NCI-H1694 (cell line): ENCODE data around the gene EFEMP2.
A peak's percentile ranks its signal among the peaks of the same experiment; 100 is the strongest.

Experiments
- DNase-seq: peaks from one replicate; lab custom pipeline; 2025; lab: John Stamatoyannopoulos, UW

EFEMP2 gene

DNA sequence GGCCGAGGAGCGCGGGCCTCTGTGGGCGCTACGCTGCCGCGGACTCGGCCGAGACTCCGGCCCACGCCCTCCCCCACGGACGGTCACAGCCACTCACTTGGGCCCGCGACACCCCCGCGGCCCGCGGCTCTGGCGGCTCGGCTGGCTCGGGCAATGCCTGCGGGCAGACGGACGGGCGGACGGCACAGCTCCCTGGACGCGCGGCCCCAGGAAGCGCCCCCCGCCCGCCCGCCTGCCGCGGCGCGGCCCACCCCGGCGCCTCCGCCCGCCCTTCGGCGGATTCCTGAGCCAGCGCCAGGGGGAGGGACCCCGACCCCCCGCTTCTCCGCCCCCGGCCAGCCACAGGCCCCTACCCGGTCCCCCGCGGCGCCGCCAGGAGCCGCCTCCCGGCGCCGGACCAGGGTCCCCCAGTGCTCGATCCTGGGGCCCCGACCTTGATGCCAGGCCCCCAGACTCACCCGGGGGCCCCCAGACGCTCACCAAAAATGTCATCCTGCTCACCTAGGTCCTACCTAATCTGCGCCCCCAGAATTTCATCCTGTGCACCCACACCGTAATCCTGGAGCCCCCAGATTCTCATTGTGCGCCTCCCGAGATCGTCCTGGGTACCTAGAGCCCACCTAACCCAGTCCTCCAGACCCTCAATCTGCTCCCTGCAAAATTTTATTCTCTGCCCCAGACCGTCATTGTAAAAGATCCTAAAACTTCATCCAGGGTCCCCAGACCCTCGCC lies at the start of gene EFEMP2:
TSS of gene EFEMP2 (minus strand) at position 215 of the 732 bp plus-strand sequence. CDS start 446 bp downstream, outside the sequence.
- DNase-seq: no peak

- DNase-seq: no peak
Measured at GRCh38 chr11:65921876-65922275, 49.3 kb upstream of the EFEMP2 start.

DNA sequence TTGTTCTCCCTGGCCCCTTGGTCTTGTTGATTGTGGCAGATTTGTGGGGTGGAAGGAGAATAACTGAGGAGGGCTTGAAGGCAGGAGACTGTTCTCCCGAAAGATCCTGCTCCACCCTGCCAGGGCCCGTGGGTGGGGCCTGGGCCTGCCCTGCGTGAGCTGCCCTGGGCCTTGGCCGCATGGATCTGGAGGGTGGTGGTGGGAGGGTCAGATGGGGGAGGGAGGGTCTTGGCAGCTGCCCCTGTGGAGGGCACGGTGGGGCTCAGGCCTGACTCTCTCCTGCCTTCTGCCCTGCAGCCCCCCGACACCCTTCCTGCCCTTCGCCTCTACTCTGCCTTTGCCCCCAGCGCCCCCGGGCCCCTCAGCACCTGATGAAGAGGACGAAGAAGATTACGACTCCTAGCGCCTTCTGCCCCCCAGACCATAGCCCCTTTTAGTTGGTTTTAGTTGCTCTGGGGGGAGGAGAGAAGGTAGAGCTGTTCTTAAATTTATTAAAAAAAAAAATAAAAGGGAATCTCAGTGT lies 48.5 kb upstream of the EFEMP2 start:
- DNase-seq: no peak

- no peak for DNase-seq
Measured at GRCh38 chr11:65920372-65920802, 47.8 kb upstream of the EFEMP2 start.

- DNase-seq: no peak
Measured at GRCh38 chr11:65919573-65920371, 47.2 kb upstream of the EFEMP2 start.

- DNase-seq: peak; percentile 85
Measured at GRCh38 chr11:65919141-65919572, 46.6 kb upstream of the EFEMP2 start, which contains the start of gene DRAP1. TSS of gene DRAP1 (plus strand) at chr11:65919426. CDS start at chr11:65919502, 76 bp downstream.

DNA sequence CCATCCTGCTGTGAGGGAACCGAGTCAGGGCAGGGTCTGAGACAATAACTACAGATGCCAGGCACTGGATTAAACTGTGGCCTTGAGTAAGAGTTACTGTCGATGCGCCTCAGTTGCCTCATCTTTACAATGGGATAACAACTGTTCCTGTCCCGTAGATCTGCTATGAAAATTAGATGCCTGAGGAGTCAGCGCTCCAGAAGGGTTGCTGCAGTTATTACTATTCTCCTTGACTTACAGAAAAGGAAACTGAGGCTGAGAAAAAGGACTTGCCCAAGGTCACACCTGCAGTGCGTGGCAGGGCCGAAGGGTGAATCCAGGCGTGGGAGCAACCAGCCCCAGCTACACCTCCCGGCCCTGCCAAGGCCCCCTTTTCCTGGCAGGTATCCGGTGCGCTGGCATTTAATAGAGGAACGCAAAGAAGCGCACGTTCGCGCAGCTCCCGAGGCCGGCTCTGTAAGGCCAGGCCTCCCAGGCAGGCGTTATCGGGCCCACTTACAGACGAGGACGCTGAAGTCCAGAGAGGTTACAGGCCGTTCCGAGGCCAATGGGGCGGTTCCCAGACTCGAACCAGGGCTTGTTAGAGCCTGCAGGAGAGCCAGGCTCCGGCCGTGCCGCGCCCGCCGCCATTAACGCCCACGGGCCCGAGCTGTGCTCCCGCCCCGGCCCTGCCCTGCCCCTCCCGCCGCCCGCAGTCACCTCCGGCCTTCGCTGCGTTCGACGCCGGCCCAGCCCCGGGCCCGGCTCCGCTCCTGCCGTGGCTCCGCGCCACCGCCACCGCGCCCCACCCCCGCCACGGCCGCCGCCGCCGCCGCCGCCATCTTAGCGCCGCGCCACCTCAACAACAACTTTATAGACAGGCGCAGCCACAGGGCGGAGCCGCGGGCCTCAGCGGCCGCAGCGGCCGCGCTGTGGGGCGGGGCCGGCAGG lies 45.9 kb upstream of the EFEMP2 start, which contains the start of gene C11orf68:
TSS of gene C11orf68 (minus strand) at position 852 of the 930 bp plus-strand sequence. CDS start at position 821, 31 bp downstream.
- DNase-seq: no peak

DNA sequence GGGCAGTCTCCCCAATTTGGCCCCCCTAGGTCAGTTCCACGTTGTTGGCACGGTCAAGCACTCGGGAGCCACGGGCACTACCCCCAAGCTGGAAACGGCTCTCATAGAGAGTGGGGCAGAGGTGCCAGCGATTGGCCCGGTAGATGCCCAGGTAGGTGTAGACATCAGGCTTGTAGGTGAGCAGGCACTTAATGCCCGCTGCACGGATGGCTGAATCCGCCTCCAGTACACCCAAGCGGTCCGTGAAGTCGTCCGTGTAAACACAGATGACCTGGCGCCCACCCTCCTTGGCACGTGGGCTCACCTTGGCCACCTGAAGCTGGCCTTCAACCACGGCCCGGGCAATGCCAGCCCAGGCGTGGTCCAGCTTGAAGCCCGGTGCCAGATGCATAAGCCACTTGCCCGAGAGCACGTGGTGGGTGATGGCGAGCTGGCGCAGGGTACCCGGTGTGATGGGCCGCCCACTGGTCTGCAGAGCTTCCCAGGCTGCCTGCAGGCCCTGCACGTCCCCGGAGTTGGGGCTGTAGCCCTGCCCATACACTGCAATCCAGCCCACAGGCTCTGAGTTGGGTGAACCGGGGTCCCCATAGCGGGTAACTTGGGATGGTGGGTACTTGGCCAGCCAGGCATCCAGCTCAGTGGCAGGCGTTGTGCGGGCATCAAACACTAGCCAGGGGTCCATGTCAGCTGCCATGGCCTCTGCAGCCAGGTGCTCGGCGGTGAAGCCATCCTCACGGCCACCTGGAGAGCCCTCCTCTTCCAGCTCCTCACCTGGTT lies 45.0 kb upstream of the EFEMP2 start:
- no peak for DNase-seq

- no peak for DNase-seq
Measured at GRCh38 chr11:65917077-65917433, 44.5 kb upstream of the EFEMP2 start.

DNA sequence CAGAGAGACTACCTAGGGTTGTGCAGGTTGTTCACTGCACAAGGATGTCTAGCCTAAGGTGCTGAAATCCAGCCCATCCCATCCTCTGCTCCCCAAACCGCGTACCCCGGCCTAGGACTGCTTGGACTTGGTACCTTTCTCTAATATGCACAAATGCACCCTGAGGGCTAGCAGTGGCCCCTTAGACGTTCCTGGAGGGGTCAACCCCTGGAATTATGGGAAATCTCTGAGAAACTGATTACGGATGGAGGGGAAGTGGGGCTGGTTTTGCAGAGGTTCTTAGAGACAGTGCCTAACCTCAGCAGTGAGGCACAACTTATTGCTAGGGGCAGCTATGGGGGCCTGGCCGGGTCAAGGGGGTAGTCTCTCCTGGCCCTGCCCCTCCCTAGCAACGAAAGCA lies 43.8 kb upstream of the EFEMP2 start:
- no peak for DNase-seq

DNA sequence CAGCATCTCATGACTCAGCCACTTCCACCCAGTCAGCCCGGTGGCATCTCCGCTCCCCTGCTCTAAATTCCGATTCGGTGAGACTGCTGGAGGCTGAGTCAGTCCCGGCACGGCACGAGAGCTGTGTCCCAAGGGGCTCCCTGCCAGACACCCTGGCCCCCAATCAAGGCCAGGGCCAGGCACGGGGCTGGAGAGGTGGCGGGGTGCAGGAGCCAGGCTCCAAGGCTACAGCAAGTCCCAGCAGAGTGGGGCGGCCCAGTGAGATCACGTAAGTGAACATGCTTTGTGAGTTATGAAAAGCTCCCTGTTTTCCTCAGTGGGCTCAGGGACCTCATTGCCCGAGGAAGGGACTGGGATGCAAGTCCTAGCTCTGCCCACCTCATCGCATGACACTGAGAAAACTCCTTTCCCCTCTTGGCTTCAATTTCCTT lies 43.2 kb upstream of the EFEMP2 start:
- DNase-seq: no peak

DNA sequence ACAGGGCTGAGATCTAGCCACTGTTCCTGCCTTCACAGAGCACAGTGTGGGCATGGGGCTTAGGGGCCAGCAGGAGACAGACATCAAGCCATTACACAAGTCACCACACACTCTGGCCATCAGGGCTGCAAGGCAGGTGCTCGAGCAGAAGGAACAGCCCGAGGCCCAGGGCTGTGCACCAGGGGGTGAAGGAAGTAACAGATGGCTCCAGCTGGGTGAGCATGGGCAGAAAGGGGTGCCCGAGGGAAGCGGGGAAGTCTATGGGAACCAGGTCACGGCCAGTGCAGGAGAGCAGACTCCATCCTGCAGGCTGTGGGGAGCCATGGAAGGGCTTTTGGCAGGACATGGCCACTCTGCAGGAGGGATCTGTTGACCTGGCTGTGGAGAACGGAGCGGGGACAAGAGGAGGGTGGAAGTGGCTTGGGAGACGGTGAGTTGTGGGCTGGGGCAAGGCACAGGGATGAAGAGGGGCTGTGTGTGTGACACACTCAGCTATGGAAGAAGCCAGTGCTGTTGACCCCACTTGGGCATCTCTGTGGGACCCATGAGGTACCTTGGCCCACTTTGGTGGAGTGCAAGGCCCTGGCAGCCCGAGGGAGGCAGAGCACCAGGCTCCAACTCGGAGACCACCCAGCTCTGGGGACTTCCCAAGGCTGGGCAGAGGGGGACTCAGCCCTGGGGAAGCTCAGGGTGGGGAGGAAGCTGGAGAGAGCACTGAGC lies 42.7 kb upstream of the EFEMP2 start:
- no peak for DNase-seq

DNA sequence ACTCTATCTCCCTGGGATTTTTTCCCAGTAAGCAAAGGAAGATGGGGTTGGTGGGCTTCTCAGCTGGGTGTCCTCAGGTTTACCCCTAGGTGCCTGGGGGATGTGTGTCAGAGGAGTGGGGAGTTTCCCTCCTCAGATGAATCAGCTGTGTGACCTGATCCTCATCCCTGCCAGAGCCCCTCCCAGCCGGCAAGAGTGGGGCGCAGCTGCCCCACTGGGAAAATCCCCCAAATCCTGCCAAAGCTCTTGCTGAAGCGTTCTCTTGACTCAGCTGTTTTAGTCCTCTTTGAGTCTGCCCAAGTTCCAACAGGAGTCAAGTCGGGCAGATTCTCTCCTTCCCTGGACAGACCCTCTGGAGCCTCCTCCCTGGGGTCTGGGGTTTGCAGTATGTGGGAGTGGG lies 40.2 kb upstream of the EFEMP2 start:
- DNase-seq: no peak

- peak; percentile 57 for DNase-seq
Measured at GRCh38 chr11:65911682-65912568, 39.3 kb upstream of the EFEMP2 start.

DNA sequence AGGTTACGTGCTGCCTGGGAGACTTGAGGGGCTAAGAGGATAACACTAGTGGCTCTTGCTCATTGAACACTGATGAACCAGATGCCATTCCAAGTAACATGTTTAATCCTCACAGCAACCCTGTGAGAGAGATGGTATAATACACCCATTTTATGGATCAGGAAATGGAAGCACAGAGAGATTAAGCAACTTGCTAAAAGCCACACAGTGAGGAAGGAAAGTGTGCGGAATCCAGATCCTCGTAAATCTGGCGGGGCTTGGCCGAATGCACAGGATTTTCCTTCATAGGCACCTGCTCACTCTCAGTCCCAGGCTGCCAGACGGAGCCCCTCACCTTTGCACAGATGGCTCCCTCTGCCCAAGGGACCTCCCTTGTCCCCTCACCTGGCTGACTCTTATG lies 35.3 kb upstream of the EFEMP2 start:
- no peak for DNase-seq

DNA sequence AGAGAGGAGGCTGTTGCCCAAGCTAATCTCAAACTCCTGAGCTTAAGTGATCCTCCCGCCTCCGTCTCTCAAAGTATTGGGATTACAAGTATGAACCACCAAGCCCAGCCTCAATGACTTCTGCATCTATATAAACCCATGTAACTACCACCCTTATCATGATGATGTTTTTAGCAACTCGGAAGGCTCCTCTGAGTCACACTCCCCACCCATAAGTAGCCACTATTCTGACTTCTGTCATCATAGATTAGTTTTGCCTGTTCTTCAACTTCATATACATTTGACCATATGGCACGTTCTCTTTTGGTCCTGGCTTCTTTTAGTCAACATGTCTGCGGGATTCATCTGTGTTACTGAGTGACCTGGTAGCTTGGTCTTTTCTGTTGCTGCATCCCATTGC lies 34.0 kb upstream of the EFEMP2 start:
- DNase-seq: no peak

GRCh38 chr11:65903715-65904114 lies 31.1 kb upstream of the EFEMP2 start:
- no peak for DNase-seq

GRCh38 chr11:65903068-65903481 lies 30.5 kb upstream of the EFEMP2 start:
- no peak for DNase-seq

DNA sequence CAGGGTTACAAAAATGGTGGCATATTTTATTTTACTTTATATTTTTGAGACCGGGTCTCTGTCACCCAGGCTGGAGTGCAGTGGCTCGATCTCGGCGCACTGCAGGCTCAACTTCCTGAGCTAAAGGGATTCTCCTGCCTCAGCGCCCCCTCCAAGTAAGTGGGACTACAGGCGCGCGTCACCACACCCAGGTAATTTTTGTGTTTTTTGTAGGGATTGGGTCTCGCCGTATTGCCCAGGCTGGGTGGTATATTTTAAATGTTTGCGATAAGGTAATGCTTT lies 28.2 kb upstream of the EFEMP2 start:
- DNase-seq: no peak
